Hematopoietic multipotent progenitor cell treated with erythropoietin and hydrocortisone succinate and interleukin-3 and kit ligand, for 4 days (in vitro differentiated cells): ENCODE data around the gene MAPK14.
"Not testable (repeated sequence)": the region's sequence is repeated elsewhere in the genome, so short reads cannot be mapped to it uniquely, and the experiment has no call there.

Experiments used
- DNase-seq: peaks from one replicate; pipeline ENCODE4 v3.0.0-alpha.2; 2015

MAPK14 gene

GRCh38 chr6:36027501-36028087 is at the start of gene MAPK14:
Gene MAPK14, plus strand, starts transcription at chr6:36027808. Its CDS starts 350 bp downstream, at chr6:36028158.
- DNase-seq = peak; percentile 100

DNA sequence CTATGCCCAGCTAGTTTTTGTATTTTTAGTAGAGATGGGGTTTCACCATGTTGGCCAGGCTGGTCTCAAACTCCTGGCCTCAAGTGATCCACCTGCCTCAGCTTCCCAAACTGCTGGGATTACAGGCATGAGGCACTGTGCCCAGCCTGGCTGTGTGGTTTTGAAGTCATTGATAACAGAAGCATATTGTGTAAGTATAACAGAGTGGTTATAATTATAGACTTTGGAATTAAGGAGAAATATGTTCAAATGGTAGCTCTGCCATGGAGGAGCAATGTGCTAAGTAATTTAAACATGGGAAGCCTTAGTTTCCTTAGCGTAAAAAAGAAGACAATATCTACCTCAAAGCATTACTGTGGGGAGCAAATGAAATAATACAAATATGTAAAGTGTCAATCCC is 47.5 kb upstream of the MAPK14 start:
- not testable (repeated sequence) for DNase-seq

DNA sequence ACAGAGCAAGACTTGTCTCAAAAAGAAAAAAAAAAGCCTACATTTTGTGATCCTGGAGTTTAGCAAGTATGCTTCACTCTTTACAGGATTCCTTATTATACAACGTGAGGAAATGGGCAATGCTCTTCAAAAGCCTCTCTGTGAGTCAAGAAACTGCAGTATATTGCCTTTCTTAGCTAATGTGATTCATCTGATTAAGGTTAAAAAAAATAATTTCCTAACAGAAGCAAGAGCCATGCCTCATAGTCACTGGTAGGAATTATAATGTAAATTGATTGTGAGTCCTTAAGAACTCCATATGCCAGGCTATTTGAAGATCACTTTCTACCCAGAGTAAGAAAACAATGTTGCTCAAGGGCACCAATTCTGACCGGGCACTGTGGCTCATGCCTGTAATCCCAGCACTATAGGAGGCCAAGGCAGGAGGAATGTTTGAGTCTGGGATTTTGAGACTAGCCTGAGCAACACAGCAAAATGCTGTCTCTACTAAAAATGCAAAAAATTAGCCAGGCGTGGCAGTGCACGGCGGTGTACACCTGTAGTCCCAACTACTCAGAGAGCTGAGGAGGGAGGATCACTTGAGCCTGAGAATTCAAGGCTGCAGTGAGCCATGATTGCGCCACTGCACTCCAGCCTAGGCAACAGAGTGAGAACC is 46.5 kb upstream of the MAPK14 start:
- no peak for DNase-seq

- no peak for DNase-seq
These were observed 42.9 kb upstream of the MAPK14 start for GRCh38 chr6:35984701-35985100.

- not testable (repeated sequence) for DNase-seq
These were observed 39.6 kb upstream of the MAPK14 start for GRCh38 chr6:35988047-35988446.

GRCh38 chr6:35993150-35993549 is 34.5 kb upstream of the MAPK14 start:
- no peak for DNase-seq

DNA sequence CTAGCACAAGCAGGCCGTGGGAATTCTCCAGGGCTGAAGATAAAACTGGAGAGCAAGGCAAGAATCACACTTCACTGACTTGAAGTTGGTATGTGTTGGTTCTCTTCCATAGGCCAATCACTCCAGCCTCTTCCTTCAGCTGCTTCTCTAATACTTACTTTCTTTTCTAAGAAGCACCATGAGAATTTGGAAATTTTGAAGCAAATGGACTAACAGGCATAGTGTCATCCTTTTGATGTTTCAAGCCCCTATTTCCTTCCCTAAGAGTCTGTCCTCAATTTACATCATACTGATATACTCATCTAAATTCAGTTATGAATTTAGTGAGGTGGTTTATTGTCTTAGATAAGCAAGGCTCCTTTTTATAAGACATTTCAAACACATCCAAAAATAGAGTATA is 27.2 kb upstream of the MAPK14 start:
- DNase-seq = no peak

DNA sequence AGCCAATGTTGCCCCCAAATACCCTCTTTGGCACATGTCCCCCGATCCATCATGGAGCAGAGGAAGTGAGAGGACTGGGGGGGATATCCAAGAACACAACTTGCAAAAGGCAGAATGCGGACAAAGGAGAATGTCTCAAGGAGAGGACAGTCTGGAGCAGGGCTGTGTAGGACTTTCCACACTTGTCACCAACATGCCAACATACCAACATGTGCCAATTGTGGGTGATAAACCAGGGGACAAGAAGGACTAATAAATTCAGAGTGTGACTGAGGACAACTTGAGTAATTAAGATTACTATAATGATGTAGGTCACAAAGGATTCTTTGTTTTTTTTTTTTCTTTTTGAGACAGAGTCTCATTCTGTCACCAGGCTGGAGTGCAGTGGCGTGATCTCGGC is 11.9 kb upstream of the MAPK14 start:
- DNase-seq = no peak

GRCh38 chr6:36018339-36018738 is 9.3 kb upstream of the MAPK14 start:
- peak; percentile 71 for DNase-seq

- peak; percentile 44 for DNase-seq
These were observed 8.4 kb upstream of the MAPK14 start for GRCh38 chr6:36019167-36019566.

DNA sequence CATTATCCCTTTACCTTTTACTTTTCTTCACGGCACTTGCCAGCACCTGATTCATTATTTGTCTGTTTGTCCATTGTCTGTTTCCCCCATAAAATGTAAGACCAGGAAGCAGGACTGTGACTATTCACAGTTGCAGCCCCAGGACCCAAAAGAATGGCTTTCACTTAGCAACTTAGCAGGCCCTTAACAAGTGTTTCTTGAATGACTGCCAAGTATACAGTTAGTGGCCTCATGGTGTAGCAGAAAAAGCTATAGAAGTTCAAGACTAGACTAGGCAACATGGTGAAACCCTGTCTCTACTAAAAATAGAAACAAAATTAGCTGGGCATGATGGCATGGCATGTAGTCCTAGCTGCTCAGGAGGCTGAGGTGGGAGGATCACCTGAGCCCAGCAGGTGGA is 7.5 kb upstream of the MAPK14 start:
- no peak for DNase-seq

- DNase-seq = no peak
These were observed 3.4 kb upstream of the MAPK14 start, which contains the start of gene SLC26A8 for GRCh38 chr6:36023996-36024795. Gene SLC26A8, minus strand, starts transcription at chr6:36024641. Its CDS starts 4,934 bp downstream, at chr6:36019707.

GRCh38 chr6:36025260-36025931 is 2.2 kb upstream of the MAPK14 start:
- no peak for DNase-seq

- DNase-seq = no peak
These were observed 1.7 kb upstream of the MAPK14 start for GRCh38 chr6:36025932-36026327.

- DNase-seq = peak; percentile 53
These were observed 674 bp downstream of the MAPK14 start for GRCh38 chr6:36028088-36028876.

- DNase-seq = peak; percentile 97
These were observed 1.3 kb downstream of the MAPK14 start for GRCh38 chr6:36028877-36029324.

DNA sequence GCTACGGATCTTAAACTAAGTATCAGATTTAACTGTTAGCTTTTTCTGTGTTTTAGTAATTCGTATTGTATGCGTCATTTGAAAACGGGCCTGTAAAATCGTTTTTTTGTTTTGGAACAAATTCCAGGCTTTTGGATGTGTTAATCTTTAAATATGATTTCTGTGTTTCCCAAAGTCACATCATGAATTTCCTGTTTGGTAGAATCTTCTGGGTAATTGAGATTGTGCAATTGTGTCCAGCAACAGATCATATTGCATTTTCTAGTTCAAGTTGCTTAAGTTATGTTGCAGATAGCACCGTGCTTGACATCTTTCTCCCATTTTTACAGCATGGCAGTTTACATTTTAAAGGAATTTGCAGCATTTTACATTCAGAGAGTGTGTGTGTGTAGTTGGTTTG is 1.9 kb downstream of the MAPK14 start:
- DNase-seq = peak; percentile 73

DNA sequence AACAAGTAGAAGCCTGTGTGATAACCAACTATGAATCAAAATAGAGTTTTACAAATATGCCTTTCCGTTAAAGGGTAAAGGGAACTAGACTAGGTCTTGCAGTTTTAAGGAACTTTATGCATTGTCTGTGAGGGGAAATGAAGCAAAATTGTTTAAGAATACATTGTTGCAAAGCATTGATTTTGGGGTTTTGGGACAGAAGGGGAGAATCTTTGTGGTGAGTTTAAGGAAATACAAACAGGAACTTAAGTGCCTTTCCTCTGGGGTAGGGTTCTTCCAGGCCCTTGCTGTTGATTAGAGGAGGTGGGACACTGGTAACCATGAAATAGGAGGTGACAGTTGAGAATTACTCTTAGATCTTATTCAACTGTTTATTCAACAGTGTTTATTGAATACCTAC is 4.7 kb downstream of the MAPK14 start:
- peak; percentile 61 for DNase-seq

DNA sequence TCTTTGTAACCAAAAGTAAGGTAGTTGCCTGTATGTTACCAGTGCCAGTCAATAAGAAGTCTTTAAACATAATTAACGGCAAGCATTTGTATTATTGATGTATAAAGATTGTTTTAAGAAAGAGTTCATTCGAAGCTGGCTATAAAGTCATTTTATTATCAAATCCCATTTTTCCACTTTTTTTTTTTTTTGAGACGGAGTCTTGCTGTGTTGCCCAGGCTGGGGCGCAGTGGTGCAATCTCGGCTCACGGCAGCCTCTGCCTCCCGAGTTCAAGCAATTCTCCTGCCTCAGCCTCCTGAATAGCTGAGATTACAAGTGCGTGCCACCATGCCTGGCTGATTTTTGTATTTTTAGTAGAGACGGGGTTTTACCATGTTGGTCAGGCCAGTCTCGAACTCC is 5.5 kb downstream of the MAPK14 start:
- not testable (repeated sequence) for DNase-seq

- peak; percentile 67 for DNase-seq
These were observed 6.3 kb downstream of the MAPK14 start for GRCh38 chr6:36033935-36034334.

DNA sequence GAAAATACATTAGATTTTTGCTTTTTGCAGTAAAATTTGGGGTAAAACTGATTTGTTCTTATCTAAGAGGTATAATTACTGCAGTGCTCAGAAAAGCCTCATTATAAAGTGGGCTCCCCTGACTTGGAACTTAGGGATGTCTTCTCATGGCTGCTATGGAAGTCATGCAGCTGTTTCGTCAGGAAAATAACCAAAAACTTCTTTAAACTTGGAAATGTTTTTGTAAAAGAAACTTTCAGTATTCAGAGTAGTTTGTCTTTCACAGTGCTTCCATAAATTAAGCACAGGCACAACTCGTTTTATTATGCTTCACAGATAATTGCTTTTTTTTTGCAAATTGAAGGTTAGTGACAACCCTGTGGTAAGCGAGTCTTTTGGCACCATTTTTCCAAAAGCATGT is 6.8 kb downstream of the MAPK14 start:
- DNase-seq = no peak

DNA sequence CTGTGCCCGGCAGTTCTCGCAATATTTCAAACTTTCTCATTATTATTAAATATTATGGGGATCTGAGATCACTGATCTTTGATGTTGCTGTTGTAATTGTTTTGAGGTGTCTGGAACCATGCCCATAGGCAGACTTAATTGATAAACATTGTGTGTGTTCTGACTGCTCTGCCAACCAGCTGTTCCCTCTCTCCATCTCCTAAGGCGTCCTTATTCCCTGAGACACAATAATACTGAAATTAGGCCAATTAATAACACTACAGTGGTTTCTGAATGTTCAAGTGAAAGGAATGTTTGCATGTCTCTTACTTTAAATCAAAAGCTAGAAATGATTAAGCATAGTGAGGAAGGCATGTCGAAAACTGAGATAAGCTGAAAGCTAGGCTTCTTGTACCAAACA is 7.6 kb downstream of the MAPK14 start:
- DNase-seq = no peak
